NOMO-1 treated with dmso at 0.1 percent for 144 hours (cell line): Measurements from ENCODE around the gene ASPRV1.

Experiments
- DNase-seq: peaks from one replicate; lab custom pipeline; 2025; ENCODE audit not compliant: unreplicated experiment; lab: John Stamatoyannopoulos, UW

ASPRV1 gene

GRCh38 chr2:69911985-69912563 is 49.4 kb downstream of the ASPRV1 start:
- no peak for DNase-seq
